Spleen (tissue), 7 donors: ENCODE results near the gene DTNB.

ENCODE experiments used
- CTCF ChIP-seq, 11 experiments: fragments of 200-600 bp in 7 of 11; fragments of 450-650 bp in 4 of 11; sonication (generic) in 4 of 11; IDR thresholded peaks in 8 of 11; conservative IDR thresholded peaks in 3 of 11; 1 replicate in 7 of 11; 2 replicates in 4 of 11; pipeline versions ENCODE4 v1.4.0 to v1.8.0; 2016 to 2021; ENCODE audit warnings: antibody characterized with exemption in 11 of 11, inconsistent platforms in 4 of 11, mild to moderate bottlenecking in 1 of 11
- POLR2A ChIP-seq, 3 donors: fragments of 450-650 bp; IDR thresholded peaks; one replicate each; pipeline ENCODE4 v1.5.1; 2017; ENCODE audit warnings: antibody characterized with exemption in 3 of 3, mild to moderate bottlenecking in 1 of 3
- POLR2AphosphoS5 ChIP-seq, 3 donors: sonication (generic); formaldehyde crosslinking; IDR thresholded peaks; one replicate each; pipeline ENCODE4 v1.5.1; 2017; ENCODE audit warnings: antibody characterized with exemption in 3 of 3
- donor health status: DM: no; HTN: no; CAD: no; lungs with moderate emphysema.
- donor health status: DM: no; HTN: no; CAD: no.
- donor health status: DM: no; HTN: no; CAD: no.

DNA sequence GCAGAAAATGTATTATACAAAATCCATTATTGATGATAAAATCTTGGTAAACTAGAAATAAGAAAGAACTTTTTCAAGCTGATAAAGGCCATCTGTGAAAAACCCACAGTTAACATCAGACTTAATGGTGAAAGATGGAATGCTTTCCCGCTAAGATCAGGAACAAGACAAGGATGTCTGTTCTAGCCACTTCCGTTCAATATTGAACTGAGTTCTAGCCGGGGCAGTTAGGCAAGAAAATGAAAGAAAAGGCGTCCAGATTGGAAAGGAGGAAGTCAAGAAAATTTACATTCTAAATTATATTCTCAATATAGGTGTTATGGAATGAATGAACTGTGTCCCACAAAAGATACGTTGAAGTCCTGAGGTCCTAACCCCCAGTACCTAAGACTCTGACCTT lies 39.1 kb upstream of the DTNB start:
- TF ChIP-seq CTCF (IDR thresholded peaks at IDR 0.05 in 8 of 11, conservative IDR thresholded peaks at IDR 0.05 in 3 of 11) (no peak), POLR2A (IDR thresholded peaks at IDR 0.05) (no peak), POLR2AphosphoS5 (IDR thresholded peaks at IDR 0.05) (no peak)
